IPS DF 4.7 (cell line): Measurements from ENCODE around the gene SPATA21.

Experiments
- DNase-seq: peaks from one replicate; pipeline ENCODE4 v3.0.0-alpha.2; 2013; ENCODE audit warnings: low spot score; ENCODE audit errors: extremely low read depth

The SPATA21 gene

DNA sequence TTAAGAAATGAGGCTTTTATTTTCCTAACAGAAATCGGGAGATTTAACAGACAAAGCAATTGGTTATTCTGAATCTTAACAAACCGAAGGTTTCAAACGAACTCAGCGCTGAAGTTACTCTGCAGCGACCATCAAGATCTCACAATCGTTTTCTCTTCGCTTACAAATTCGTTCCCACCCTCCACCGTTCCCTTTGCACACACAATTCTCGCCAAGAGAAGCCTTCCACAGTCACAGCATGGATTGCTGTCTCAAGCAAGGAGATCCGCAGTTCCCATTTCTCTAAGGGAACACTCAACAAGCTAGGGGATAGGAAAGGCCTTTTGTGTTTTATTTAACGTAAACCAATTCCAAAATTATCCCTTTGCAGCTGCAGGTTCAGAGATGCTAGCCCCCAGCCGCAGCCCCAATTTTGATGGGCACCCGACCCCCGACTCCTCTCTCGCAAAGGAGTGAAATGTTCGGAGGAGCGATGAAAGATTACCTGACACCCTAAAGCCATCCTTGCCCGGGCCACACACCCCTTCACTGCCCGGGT is 85.7 kb downstream of the SPATA21 start:
- no peak for DNase-seq

- DNase-seq: no peak
Measured at GRCh38 chr1:16349847-16350406, 87.3 kb downstream of the SPATA21 start.
